Epithelial cell of proximal tubule (primary cell): Measurements from ENCODE around the gene PIGL. TPM values are rescaled to one million over a fixed set of nuclear protein-coding genes. Genes with fewer than 3 reads are reported as not detected.

Source experiments
- DNase-seq: peaks from one replicate; pipeline ENCODE4 v3.0.0-alpha.2; 2011; ENCODE audit warnings: low read depth
- H3K4me3 ChIP-seq: 2 replicates; pipeline ENCODE4 v1.5.1; 2011; ENCODE audit warnings: low read depth, mild to moderate bottlenecking, low read length
- CTCF ChIP-seq: conservative IDR thresholded peaks from 2 replicates; pipeline ENCODE4 v1.5.1; 2012; ENCODE audit warnings: low read depth, mild to moderate bottlenecking, low read length
- total RNA-seq: library from RNA; depleted of rRNA; stranded (reverse); fragments of >200 nt; gene quantifications from 2 replicates; pipeline ENCODE4 v1.2.3, GENCODE V29; 2015

PIGL gene
- total RNA-seq, 1 donor from 2014 or later, result 24.4 TPM

- H3K4me3 ChIP-seq, result no peak overlapping the region
- no peak for DNase-seq
- TF ChIP-seq CTCF, result no peak
Measured at GRCh38 chr17:16345565-16345964, 128.6 kb downstream of the PIGL start.

- TF ChIP-seq CTCF, result no peak
- no peak overlapping the region for H3K4me3 ChIP-seq
- no peak for DNase-seq
Measured at GRCh38 chr17:16346721-16347271, 129.8 kb downstream of the PIGL start.

GRCh38 chr17:16348586-16348985 lies 131.6 kb downstream of the PIGL start:
- TF ChIP-seq CTCF, result no peak
- no peak for DNase-seq
- H3K4me3 ChIP-seq, result no peak overlapping the region

GRCh38 chr17:16349431-16349830 lies 132.4 kb downstream of the PIGL start:
- no peak overlapping the region for H3K4me3 ChIP-seq
- no peak for TF ChIP-seq CTCF
- no peak for DNase-seq

GRCh38 chr17:16351831-16352230 lies 134.8 kb downstream of the PIGL start:
- no peak for DNase-seq
- TF ChIP-seq CTCF, result no peak
- peak overlapping the region; percentile 47 for H3K4me3 ChIP-seq

- no peak for TF ChIP-seq CTCF
Measured at GRCh38 chr17:16352303-16352666, 135.3 kb downstream of the PIGL start.

GRCh38 chr17:16352667-16353316 lies 135.8 kb downstream of the PIGL start:
- TF ChIP-seq CTCF, result no peak
- DNase-seq, result no peak
- H3K4me3 ChIP-seq, result peak overlapping the region; percentile 47

More at GRCh38 chr17:16352303-16352666, 135.3 kb downstream of the PIGL start:
- peak overlapping the region; percentile 47 for H3K4me3 ChIP-seq
- DNase-seq, result no peak
